GM18870 (cell line): Measurements from ENCODE around the gene COL5A3.
"Not testable (repeated sequence)": the region's sequence is repeated elsewhere in the genome, so short reads cannot be mapped to it uniquely, and the experiment has no call there.

Experiments
- ATAC-seq: cut with Tn5 transposase; IDR thresholded peaks from one replicate; pipeline ENCODE4 v1.9.1; 2021; ENCODE audit warnings: moderate library complexity; ENCODE audit not compliant: unreplicated experiment

The COL5A3 gene

GRCh38 chr19:9940778-9941177, 69.5 kb downstream of the COL5A3 start:
- no peak for ATAC-seq

- ATAC-seq = no peak
Measured at GRCh38 chr19:9939301-9939913, 70.9 kb downstream of the COL5A3 start.

- ATAC-seq = no peak
Measured at GRCh38 chr19:9937001-9937411, 73.3 kb downstream of the COL5A3 start.

GRCh38 chr19:9936326-9937000, 73.8 kb downstream of the COL5A3 start, which contains the start of gene OLFM2:
Gene OLFM2 (minus strand): TSS chr19:9936515. CDS start chr19:9936366, 149 bp downstream.
- no peak for ATAC-seq

GRCh38 chr19:9935506-9936325, 74.6 kb downstream of the COL5A3 start:
- no peak for ATAC-seq

- ATAC-seq = no peak
Measured at GRCh38 chr19:9934132-9934950, 76.0 kb downstream of the COL5A3 start.

- no peak for ATAC-seq
Measured at GRCh38 chr19:9932835-9933234, 77.5 kb downstream of the COL5A3 start.

GRCh38 chr19:9931629-9932028, 78.7 kb downstream of the COL5A3 start:
- ATAC-seq = no peak

- no peak for ATAC-seq
Measured at GRCh38 chr19:9923440-9923839, 86.9 kb downstream of the COL5A3 start.

- not testable (repeated sequence) for ATAC-seq
Measured at GRCh38 chr19:9922782-9923379, 87.4 kb downstream of the COL5A3 start.

- ATAC-seq = no peak
Measured at GRCh38 chr19:9917321-9917720, 93.0 kb downstream of the COL5A3 start.

GRCh38 chr19:9916719-9917118, 93.6 kb downstream of the COL5A3 start:
- ATAC-seq = no peak

- no peak for ATAC-seq
Measured at GRCh38 chr19:9914315-9915207, 95.7 kb downstream of the COL5A3 start.

GRCh38 chr19:9914001-9914314, 96.3 kb downstream of the COL5A3 start:
- ATAC-seq = no peak

- no peak for ATAC-seq
Measured at GRCh38 chr19:9913237-9914000, 96.9 kb downstream of the COL5A3 start.

GRCh38 chr19:9912551-9913236, 97.6 kb downstream of the COL5A3 start:
- no peak for ATAC-seq

GRCh38 chr19:9911524-9912185, 98.6 kb downstream of the COL5A3 start:
- ATAC-seq = no peak

GRCh38 chr19:9910625-9911024, 99.7 kb downstream of the COL5A3 start:
- no peak for ATAC-seq
